Uterus (tissue), 4 donors: ENCODE data around the gene KRT6A. TPM values are rescaled to one million over a fixed set of nuclear protein-coding genes. Genes with fewer than 3 reads are reported as not detected.

Experiments
- DNase-seq, 2 donors: peaks; one replicate each; pipeline ENCODE4 v3.0.0-alpha.2; 2019 to 2020
- H3K27ac ChIP-seq, 2 donors: fragments of 200-600 bp; sonication (generic); 1 replicate in 1 of 2; 2 replicates in 1 of 2; pipeline ENCODE4 v1.5.1; 2016 to 2018
- H3K27me3 ChIP-seq, 2 donors: fragments of 200-600 bp; sonication (generic); one replicate each; pipeline ENCODE4 v1.5.1; 2018 to 2019; ENCODE audit warnings: control low read depth in 1 of 2
- H3K36me3 ChIP-seq, 2 donors: fragments of 200-600 bp; sonication (generic); one replicate each; pipeline ENCODE4 v1.5.1; 2019; ENCODE audit warnings: control low read depth in 1 of 2
- H3K4me1 ChIP-seq, 2 donors: fragments of 200-600 bp; sonication (generic); one replicate each; pipeline ENCODE4 v1.5.1; 2018 to 2019; ENCODE audit warnings: control low read depth in 1 of 2
- H3K4me3 ChIP-seq, 2 donors: fragments of 200-600 bp; sonication (generic); 1 replicate in 1 of 2; 2 replicates in 1 of 2; pipeline ENCODE4 v1.5.1; 2018 to 2019; ENCODE audit warnings: mild to moderate bottlenecking in 1 of 2
- H3K9me3 ChIP-seq, 2 donors: fragments of 200-600 bp; sonication (generic); one replicate each; pipeline ENCODE4 v1.5.1; 2019; ENCODE audit warnings: control low read depth in 1 of 2
- CTCF ChIP-seq, 4 experiments: fragments of 200-600 bp in 2 of 4; fragments of 450-650 bp in 2 of 4; sonication (generic) in 2 of 4; IDR thresholded peaks; one replicate each; pipeline ENCODE4 v1.5.1; 2016 to 2019; ENCODE audit warnings: antibody characterized with exemption in 4 of 4, mild to moderate bottlenecking in 2 of 4, moderate library complexity in 1 of 4
- POLR2A ChIP-seq, 2 donors: fragments of 450-650 bp; IDR thresholded peaks; one replicate each; pipeline ENCODE4 v1.6.1; 2016; ENCODE audit warnings: antibody characterized with exemption in 2 of 2, mild to moderate bottlenecking in 1 of 2, moderate library complexity in 1 of 2
- intact Hi-C: fragments of 100-400 bp; cut with DNase I; formaldehyde crosslinking; loops from one replicate; pipeline ENCODE4 v1.15.1; 2023; ENCODE audit warnings: low total_unique reads
- total RNA-seq, 4 donors: library from RNA; depleted of rRNA in 3 of 4; stranded (reverse); fragments of >200 nt in 3 of 4; gene quantifications; one replicate each; pipeline versions ENCODE4 v1.1.0 to v1.2.4, GENCODE V29; 2014 to 2023
- donor health status: DM: yes; HTN: yes; CAD: no.

KRT6A gene
- total RNA-seq, 4 donors from 2014 or later, result 0.90 to 48.5 (median 1.7) TPM; not detected in 1

- no peaks in the 10 kb centered on the region for H3K9me3 ChIP-seq
- H3K36me3 ChIP-seq, result no peaks in the 10 kb centered on the region
- DNase-seq, result no peak
- no peaks in the 10 kb centered on the region for H3K27me3 ChIP-seq
- no peak overlapping the region for H3K27ac ChIP-seq
- no peaks in the 10 kb centered on the region for H3K4me1 ChIP-seq
- no peak overlapping the region for H3K4me3 ChIP-seq
- intact Hi-C loops, result no loop called here
- TF ChIP-seq POLR2A (IDR thresholded peaks at IDR 0.05), result no peak
Measured at GRCh38 chr12:52518574-52519386, 25.7 kb upstream of the KRT6A start.

- H3K9me3 ChIP-seq, result no peaks in the 10 kb centered on the region
- H3K27ac ChIP-seq, result no peak overlapping the region
- DNase-seq, result no peak
- no peaks in the 10 kb centered on the region for H3K27me3 ChIP-seq
- TF ChIP-seq CTCF (IDR thresholded peaks at IDR 0.05), result no peak
- no peak for TF ChIP-seq POLR2A (IDR thresholded peaks at IDR 0.05)
- no peak overlapping the region for H3K4me3 ChIP-seq
- no peaks in the 10 kb centered on the region for H3K4me1 ChIP-seq
- no peaks in the 10 kb centered on the region for H3K36me3 ChIP-seq
- intact Hi-C loops, result no loop called here
Measured at GRCh38 chr12:52517888-52518287, 24.8 kb upstream of the KRT6A start.

- Histone ChIP-seq H3K9me3 (no peaks in the 10 kb centered on the region), H3K27me3 (no peaks in the 10 kb centered on the region), H3K36me3 (no peaks in the 10 kb centered on the region), H3K27ac (no peak overlapping the region), H3K4me1 (no peaks in the 10 kb centered on the region), H3K4me3 (no peak overlapping the region)
- no peak for DNase-seq
- TF ChIP-seq CTCF (IDR thresholded peaks at IDR 0.05), result no peak
- no peak for TF ChIP-seq POLR2A (IDR thresholded peaks at IDR 0.05)
- intact Hi-C loops, result no loop called here
Measured at GRCh38 chr12:52517005-52517835, 24.2 kb upstream of the KRT6A start.

GRCh38 chr12:52515927-52516831, 23.1 kb upstream of the KRT6A start:
- Histone ChIP-seq H3K4me3 (no peak overlapping the region), H3K9me3 (no peaks in the 10 kb centered on the region), H3K27me3 (no peaks in the 10 kb centered on the region), H3K36me3 (no peaks in the 10 kb centered on the region), H3K4me1 (no peaks in the 10 kb centered on the region), H3K27ac (no peak overlapping the region)
- no peak for DNase-seq
- TF ChIP-seq POLR2A (IDR thresholded peaks at IDR 0.05) (no peak), CTCF (IDR thresholded peaks at IDR 0.05) (no peak)
- intact Hi-C loops, result no loop called here

GRCh38 chr12:52515319-52515646, 22.2 kb upstream of the KRT6A start:
- no peaks in the 10 kb centered on the region for H3K36me3 ChIP-seq
- no peak for DNase-seq
- no peak overlapping the region for H3K27ac ChIP-seq
- no peak for TF ChIP-seq POLR2A (IDR thresholded peaks at IDR 0.05)
- no peak for TF ChIP-seq CTCF (IDR thresholded peaks at IDR 0.05)
- H3K27me3 ChIP-seq, result peaks cover 0 to 3% of the 10 kb centered on the region in 2 donors
- H3K4me1 ChIP-seq, result no peaks in the 10 kb centered on the region
- intact Hi-C loops, result no loop called here
- H3K4me3 ChIP-seq, result no peak overlapping the region
- H3K9me3 ChIP-seq, result no peaks in the 10 kb centered on the region
